ENCODE results near the gene HMX3.

DNA sequence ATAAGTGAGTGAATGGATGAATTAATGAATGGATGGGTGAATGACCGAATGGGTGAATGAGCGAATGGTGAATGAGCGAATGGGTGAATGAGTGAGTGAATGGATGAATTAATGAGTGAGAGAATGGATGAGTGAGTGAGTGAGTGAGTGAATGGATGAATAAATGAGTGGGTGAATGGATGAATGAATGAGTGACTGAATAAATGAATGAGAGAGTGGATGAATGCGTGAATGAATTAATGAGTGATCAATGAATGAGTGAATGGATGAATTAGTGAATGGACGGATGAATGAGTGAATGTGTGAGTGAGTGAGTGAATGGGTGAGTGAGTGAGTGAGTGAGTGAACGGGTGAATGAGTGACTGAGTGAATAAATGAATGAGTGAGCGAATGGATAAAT lies 49.5 kb upstream of the HMX3 start:
- TF ChIP-seq POLR2A (IDR thresholded peaks at IDR 0.05) = no peak
- TF ChIP-seq, protein P1, sequence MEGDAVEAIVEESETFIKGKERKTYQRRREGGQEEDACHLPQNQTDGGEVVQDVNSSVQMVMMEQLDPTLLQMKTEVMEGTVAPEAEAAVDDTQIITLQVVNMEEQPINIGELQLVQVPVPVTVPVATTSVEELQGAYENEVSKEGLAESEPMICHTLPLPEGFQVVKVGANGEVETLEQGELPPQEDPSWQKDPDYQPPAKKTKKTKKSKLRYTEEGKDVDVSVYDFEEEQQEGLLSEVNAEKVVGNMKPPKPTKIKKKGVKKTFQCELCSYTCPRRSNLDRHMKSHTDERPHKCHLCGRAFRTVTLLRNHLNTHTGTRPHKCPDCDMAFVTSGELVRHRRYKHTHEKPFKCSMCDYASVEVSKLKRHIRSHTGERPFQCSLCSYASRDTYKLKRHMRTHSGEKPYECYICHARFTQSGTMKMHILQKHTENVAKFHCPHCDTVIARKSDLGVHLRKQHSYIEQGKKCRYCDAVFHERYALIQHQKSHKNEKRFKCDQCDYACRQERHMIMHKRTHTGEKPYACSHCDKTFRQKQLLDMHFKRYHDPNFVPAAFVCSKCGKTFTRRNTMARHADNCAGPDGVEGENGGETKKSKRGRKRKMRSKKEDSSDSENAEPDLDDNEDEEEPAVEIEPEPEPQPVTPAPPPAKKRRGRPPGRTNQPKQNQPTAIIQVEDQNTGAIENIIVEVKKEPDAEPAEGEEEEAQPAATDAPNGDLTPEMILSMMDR (IDR thresholded peaks at IDR 0.05) = no peak
